RWPE1 (cell line): Measurements from ENCODE around the gene GPBAR1.

Experiments used
- CTCF ChIA-PET: fragments of 350-600 bp; sonication (Branson Sonifier 250); formaldehyde crosslinking; extraction: SDS; loops from one replicate; lab custom pipeline; 2021; lab: Yijun Ruan, JAX
- POLR2A ChIA-PET: fragments of 400-600 bp; formaldehyde crosslinking; extraction: SDS; loops from one replicate; lab custom pipeline; 2020; ENCODE audit warnings: antibody characterized with exemption; ENCODE audit not compliant: low non-redundant PET; lab: Yijun Ruan, JAX
- DNase-seq: peaks from one replicate; pipeline ENCODE4 v3.0.0; 2012; ENCODE audit warnings: low spot score
- H3K27ac ChIP-seq: fragments of 450-650 bp; 2 replicates; pipeline ENCODE4 v1.5.1; 2017
- TF ChIP-seq, protein P1 (sequence below): fragments of 450-650 bp; conservative IDR thresholded peaks from 2 replicates; pipeline ENCODE4 v1.5.1; 2017; ENCODE audit warnings: low read depth, mild to moderate bottlenecking

The GPBAR1 gene

DNA sequence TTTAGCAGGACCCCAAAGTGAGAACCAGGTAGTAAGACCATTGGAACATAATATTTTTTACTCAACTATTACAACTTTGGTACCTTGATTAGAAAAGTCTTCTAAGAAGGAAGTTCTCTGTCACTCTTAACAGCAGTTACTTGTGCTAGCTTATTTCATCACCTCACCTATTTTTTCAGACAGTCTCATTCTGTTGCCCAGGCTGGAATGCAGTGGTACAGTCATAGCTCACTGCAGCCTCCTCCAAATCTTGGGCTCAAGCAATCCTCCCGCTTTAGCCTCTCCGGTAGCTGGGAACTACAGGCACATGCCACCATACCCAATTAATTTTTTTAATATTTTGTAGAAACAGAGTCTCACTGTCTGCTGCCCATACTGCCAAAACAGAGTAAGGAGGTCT lies 25.8 kb upstream of the GPBAR1 start:
- TF ChIP-seq, protein P1, sequence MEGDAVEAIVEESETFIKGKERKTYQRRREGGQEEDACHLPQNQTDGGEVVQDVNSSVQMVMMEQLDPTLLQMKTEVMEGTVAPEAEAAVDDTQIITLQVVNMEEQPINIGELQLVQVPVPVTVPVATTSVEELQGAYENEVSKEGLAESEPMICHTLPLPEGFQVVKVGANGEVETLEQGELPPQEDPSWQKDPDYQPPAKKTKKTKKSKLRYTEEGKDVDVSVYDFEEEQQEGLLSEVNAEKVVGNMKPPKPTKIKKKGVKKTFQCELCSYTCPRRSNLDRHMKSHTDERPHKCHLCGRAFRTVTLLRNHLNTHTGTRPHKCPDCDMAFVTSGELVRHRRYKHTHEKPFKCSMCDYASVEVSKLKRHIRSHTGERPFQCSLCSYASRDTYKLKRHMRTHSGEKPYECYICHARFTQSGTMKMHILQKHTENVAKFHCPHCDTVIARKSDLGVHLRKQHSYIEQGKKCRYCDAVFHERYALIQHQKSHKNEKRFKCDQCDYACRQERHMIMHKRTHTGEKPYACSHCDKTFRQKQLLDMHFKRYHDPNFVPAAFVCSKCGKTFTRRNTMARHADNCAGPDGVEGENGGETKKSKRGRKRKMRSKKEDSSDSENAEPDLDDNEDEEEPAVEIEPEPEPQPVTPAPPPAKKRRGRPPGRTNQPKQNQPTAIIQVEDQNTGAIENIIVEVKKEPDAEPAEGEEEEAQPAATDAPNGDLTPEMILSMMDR, result no peak
- ChIA-PET POLR2A (no interaction called here), CTCF (no interaction called here)
- H3K27ac ChIP-seq, result no peak overlapping the region
- no peak for DNase-seq

DNA sequence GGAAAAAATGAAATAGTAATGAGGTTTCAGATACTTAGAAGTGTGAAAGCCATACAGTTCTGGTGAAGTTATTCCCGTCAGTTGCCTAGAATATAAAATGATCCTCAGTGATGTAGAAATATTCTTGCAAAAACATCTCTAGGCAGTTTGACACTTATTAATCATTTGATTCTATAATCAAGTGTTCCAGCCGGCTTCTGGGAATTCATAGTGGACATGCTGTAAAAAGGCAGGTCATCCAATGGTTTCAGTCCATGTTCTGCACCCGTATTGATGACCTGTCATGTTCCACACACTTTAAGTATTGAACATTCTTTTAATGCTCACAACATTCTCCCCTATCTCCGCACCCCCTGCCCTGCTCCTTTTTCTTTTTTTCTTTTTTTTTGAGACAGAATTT lies 24.0 kb upstream of the GPBAR1 start:
- H3K27ac ChIP-seq, result no peak overlapping the region
- POLR2A ChIA-PET, result no interaction called here
- no peak for DNase-seq
- TF ChIP-seq, protein P1, result no peak
- CTCF ChIA-PET, result no interaction called here

DNA sequence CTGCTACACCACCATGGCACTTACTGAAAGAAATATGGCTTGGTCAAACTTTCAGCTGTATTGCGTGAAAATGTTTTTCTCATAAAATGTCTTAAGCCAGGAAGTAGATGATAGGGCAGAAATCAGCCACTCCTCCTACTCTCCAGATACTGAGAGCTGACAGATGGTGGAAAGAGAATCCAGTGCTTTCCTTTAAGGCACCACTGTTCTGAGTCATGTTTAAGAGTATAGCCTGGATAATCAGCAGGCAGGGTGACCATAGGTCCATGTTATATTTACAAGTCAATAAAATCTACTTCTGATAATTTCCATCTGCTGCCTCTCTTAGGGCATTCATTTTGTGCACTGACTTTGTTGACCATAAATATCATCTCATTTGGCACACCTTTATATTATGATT lies 21.9 kb upstream of the GPBAR1 start:
- ChIA-PET CTCF (no interaction called here), POLR2A (no interaction called here)
- no peak for DNase-seq
- TF ChIP-seq, protein P1, result no peak
- H3K27ac ChIP-seq, result no peak overlapping the region

DNA sequence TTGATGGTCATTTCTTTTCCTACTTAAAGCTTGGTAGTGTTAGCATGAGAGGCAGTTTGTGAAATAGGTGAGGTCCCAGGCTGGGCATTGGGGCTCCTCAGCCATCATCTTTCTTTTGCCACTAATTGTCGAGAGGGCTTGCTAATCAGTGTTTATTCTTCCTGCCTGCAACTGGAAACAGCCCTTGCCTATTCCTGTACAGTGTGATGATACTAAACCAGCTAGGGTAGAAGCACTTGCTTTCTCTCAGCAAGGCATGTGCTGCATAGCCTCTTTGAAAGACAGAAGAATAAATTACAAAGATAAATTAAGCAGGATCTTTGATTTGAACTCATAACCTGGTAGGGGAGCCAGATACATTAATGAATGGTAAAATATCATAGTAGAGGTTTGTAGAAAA lies 16.6 kb upstream of the GPBAR1 start:
- TF ChIP-seq, protein P1, result no peak
- CTCF ChIA-PET, result interaction anchor here (0.5 to 1.0 kb wide), 3 partner anchors 15 to 58 kb away, joined by 3 read pairs; no protein-coding TSS in a partner anchor
- H3K27ac ChIP-seq, result no peak overlapping the region
- POLR2A ChIA-PET, result no interaction called here
- DNase-seq, result no peak

DNA sequence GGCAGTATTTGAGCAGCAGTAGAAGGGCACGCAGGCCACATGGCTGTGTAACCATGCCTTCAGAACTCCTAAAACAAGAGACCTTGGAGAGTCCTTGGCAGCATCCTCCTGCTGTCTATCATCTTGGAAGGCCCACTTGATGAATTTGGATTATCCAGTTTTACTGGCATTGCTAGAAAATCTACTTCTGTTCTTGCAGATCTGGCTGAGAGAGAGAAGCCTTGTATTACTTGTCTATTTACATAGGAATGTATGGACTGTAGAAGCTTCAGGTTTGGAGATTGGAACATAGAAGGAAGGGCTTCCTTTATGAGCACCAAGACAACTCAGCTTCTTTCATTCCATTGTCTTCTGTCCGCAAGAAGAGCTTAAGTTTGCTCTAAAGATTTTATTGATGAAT lies 16.1 kb upstream of the GPBAR1 start:
- no peak overlapping the region for H3K27ac ChIP-seq
- POLR2A ChIA-PET, result no interaction called here
- CTCF ChIA-PET, result interaction anchor here (0.5 to 1.0 kb wide), 3 partner anchors 15 to 59 kb away, joined by 3 read pairs; no protein-coding TSS in a partner anchor
- TF ChIP-seq, protein P1, result no peak
- DNase-seq, result no peak

DNA sequence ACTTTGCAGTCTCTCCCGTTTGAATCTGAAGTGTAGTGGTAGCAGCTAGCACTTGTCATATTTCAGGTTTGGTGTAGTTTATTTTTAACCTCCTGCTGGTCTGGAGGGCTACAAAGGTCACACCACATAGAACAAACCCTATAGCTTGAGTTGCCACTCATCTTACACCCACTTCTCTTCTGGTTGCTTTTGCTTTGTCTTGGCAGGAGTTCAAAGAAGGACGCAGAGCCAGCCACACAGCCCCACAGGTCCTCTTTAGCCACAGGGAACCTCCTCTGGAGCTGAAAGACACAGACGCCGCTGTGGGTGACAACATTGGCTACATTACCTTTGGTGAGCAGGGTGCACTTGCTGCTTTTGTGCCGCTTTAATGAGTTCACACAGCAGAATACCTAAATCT lies 15.6 kb upstream of the GPBAR1 start:
- no peak for DNase-seq
- no peak overlapping the region for H3K27ac ChIP-seq
- CTCF ChIA-PET, result interaction anchor here (0.7 kb wide), 1 partner anchor 26 kb away, joined by 3 read pairs; no protein-coding TSS in a partner anchor
- TF ChIP-seq, protein P1, result no peak
- POLR2A ChIA-PET, result no interaction called here
